GM20000 (cell line): ENCODE measurements around the gene FGA.

Experiments
- DNase-seq: peaks from one replicate; pipeline ENCODE4 v3.0.0; 2012; ENCODE audit warnings: low spot score
- TF ChIP-seq, protein P1 (sequence below): IDR thresholded peaks from 2 replicates; pipeline ENCODE4 v1.5.1; 2012; ENCODE audit warnings: mild to moderate bottlenecking, control low read depth; ENCODE audit errors: extremely low read depth, missing control alignments

FGA gene

DNA sequence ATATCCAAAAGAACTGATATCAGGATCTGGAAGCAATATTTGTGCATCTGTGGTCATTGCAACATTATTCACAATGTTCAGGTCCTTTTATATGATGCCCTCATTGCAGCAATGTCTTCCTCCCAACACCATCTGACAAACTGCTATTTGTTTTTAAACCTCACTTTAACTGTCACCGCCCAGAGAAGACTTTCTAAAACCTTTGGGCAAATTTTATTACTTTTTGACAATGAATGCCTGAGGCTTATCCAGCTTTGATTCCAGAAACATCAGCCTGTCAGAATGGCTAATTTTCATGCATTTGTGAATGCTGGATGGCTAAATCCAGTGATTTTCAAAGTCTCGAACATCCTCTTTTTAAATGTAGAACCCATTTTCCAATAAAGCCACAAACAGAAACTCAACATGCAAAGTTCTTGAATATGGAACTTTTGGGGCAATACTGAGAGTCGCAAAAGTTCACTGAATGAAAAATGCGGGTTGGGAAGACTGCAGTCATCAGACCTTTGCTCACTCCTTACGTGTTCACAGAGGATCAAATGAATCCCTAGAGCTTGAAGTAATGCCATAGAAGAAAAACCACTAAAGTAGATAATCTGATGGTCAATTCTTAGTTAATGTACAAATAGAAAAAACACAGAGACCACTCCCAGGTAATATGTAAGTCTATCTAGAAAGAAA lies 17.2 kb downstream of the FGA start:
- TF ChIP-seq, protein P1, sequence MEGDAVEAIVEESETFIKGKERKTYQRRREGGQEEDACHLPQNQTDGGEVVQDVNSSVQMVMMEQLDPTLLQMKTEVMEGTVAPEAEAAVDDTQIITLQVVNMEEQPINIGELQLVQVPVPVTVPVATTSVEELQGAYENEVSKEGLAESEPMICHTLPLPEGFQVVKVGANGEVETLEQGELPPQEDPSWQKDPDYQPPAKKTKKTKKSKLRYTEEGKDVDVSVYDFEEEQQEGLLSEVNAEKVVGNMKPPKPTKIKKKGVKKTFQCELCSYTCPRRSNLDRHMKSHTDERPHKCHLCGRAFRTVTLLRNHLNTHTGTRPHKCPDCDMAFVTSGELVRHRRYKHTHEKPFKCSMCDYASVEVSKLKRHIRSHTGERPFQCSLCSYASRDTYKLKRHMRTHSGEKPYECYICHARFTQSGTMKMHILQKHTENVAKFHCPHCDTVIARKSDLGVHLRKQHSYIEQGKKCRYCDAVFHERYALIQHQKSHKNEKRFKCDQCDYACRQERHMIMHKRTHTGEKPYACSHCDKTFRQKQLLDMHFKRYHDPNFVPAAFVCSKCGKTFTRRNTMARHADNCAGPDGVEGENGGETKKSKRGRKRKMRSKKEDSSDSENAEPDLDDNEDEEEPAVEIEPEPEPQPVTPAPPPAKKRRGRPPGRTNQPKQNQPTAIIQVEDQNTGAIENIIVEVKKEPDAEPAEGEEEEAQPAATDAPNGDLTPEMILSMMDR, result no peak
- DNase-seq, result no peak

DNA sequence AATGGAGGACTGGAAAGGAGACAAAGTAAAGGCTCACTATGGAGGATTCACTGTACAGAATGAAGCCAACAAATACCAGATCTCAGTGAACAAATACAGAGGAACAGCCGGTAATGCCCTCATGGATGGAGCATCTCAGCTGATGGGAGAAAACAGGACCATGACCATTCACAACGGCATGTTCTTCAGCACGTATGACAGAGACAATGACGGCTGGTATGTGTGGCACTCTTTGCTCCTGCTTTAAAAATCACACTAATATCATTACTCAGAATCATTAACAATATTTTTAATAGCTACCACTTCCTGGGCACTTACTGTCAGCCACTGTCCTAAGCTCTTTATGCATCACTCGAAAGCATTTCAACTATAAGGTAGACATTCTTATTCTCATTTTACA lies 21.0 kb downstream of the FGA start:
- TF ChIP-seq, protein P1, result no peak
- no peak for DNase-seq

DNA sequence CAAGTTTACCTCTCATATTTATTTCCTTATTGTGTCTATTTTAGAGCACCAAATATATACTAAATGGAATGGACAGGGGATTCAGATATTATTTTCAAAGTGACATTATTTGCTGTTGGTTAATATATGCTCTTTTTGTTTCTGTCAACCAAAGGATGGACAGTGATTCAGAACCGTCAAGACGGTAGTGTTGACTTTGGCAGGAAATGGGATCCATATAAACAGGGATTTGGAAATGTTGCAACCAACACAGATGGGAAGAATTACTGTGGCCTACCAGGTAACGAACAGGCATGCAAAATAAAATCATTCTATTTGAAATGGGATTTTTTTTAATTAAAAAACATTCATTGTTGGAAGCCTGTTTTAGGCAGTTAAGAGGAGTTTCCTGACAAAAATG lies 21.5 kb downstream of the FGA start:
- DNase-seq, result no peak
- TF ChIP-seq, protein P1, result no peak

DNA sequence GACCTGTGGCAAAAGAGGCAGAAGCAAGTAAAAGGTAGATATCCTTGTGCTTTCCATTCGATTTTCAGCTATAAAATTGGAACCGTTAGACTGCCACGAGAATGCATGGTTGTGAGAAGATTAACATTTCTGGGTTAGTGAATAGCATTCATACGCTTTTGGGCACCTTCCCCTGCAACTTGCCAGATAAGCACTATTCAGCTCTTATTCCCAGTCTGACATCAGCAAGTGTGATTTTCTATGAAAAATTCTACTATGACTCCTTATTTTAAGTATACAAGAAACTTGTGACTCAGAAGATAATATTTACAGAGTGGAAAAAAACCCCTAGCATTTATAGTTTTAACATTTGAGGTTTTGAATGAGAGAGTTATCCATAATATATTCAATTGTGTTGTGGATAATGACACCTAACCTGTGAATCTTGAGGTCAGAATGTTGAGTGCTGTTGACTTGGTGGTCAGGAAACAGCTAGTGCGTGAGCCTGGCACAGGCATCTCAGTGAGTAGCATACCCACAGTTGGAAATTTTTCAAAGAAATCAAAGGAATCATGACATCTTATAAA lies 23.8 kb downstream of the FGA start:
- TF ChIP-seq, protein P1, result no peak

DNA sequence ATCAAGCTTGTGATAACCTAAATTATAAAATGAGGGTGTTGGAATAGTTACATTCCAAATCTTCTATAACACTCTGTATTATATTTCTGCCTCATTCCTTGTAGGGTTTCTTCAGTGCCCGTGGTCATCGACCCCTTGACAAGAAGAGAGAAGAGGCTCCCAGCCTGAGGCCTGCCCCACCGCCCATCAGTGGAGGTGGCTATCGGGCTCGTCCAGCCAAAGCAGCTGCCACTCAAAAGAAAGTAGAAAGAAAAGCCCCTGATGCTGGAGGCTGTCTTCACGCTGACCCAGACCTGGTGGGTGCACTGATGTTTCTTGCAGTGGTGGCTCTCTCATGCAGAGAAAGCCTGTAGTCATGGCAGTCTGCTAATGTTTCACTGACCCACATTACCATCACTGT lies 24.8 kb downstream of the FGA start:
- no peak for DNase-seq
- TF ChIP-seq, protein P1, result no peak

More for the DNA sequence above, 23.8 kb downstream of the FGA start:
- DNase-seq, result no peak

DNA sequence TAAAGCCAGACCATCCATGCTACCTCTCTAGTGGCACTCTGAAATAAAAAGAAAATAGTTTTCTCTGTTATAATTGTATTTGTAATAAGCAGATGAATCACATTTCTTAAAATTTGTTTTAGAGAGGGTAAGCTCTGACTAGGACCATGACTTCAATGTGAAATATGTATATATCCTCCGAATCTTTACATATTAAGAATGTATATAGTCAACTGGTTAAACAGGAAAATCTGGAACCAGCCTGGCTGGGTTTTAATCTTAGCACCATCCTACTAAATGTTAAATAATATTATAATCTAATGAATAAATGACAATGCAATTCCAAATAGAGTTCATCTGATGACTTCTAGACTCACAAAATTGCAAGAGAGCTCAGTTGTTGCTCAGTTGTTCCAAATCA lies 26.2 kb downstream of the FGA start:
- no peak for DNase-seq
- TF ChIP-seq, protein P1, result no peak

DNA sequence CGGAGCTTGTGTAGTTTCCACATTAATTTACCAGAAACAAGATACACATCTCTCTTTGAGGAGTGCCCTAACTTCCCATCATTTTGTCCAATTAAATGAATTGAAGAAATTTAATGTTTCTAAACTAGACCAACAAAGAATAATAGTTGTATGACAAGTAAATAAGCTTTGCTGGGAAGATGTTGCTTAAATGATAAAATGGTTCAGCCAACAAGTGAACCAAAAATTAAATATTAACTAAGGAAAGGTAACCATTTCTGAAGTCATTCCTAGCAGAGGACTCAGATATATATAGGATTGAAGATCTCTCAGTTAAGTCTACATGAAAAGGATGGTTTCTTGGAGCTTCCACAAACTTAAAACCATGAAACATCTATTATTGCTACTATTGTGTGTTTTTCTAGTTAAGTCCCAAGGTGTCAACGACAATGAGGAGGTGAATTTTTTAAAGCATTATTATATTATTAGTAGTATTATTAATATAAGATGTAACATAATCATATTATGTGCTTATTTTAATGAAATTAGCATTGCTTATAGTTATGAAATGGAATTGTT lies 27.8 kb downstream of the FGA start, which contains the start of gene FGB:
TSS of gene FGB (plus strand) at position 315 of the 558 bp plus-strand sequence. CDS start at position 323, 8 bp downstream.
- DNase-seq, result no peak
- TF ChIP-seq, protein P1, result no peak
